Measurements from ENCODE around the gene RNASEH2B. TPM values are rescaled to one million over a fixed set of nuclear protein-coding genes. Genes with fewer than 3 reads are reported as not detected.

The RNASEH2B gene
- total and polyA plus RNA-seq, 8 donors = 19.0 to 41.6 (median 23.3) TPM

DNA sequence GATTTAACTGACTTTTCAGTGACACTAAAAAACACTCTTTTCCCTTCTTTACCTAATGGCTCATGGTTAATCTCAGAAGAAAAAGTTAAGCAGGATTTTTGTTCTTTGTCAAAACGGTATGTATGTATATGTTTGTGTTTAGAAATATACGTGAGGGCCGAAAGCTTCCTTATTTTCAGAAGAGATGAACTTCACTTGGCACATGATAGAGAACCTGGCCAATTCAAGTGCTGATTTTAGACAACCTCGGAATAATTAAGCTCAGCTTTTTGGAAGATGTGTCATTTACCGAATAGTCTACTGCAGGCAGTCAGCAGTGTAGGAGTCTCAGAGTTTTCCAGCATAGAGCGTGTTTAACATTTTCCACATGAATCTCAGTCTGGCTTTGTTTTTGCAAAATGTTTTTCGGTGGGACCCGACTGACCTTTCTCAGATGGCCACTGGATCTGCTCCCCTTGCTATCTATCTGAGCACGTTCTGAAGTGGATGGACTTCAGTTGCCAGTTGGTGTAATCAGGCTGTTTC is 4.6 kb downstream of the RNASEH2B start:
- DNase-seq = no peak
- intact Hi-C loops (cut with DNase I) = no loop called here
- Histone ChIP-seq H3K4me3 (no peak overlapping the region), H3K4me1 (peaks cover 0 to 27% (median 25%) of the 10 kb centered on the region in 3 donors), H3K27me3 (no peaks in the 10 kb centered on the region), H3K36me3 (no peaks in the 10 kb centered on the region), H3K9me3 (no peaks in the 10 kb centered on the region), H3K27ac (no peak overlapping the region)
- TF ChIP-seq, protein P1, sequence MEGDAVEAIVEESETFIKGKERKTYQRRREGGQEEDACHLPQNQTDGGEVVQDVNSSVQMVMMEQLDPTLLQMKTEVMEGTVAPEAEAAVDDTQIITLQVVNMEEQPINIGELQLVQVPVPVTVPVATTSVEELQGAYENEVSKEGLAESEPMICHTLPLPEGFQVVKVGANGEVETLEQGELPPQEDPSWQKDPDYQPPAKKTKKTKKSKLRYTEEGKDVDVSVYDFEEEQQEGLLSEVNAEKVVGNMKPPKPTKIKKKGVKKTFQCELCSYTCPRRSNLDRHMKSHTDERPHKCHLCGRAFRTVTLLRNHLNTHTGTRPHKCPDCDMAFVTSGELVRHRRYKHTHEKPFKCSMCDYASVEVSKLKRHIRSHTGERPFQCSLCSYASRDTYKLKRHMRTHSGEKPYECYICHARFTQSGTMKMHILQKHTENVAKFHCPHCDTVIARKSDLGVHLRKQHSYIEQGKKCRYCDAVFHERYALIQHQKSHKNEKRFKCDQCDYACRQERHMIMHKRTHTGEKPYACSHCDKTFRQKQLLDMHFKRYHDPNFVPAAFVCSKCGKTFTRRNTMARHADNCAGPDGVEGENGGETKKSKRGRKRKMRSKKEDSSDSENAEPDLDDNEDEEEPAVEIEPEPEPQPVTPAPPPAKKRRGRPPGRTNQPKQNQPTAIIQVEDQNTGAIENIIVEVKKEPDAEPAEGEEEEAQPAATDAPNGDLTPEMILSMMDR (IDR thresholded peaks at IDR 0.05) = no peak
- FAIRE-seq = no peak
- WGBS, 2 donors = 79 to 91% methylated on average over 9 of the region's 9 CpGs
- no peak for ATAC-seq

DNA sequence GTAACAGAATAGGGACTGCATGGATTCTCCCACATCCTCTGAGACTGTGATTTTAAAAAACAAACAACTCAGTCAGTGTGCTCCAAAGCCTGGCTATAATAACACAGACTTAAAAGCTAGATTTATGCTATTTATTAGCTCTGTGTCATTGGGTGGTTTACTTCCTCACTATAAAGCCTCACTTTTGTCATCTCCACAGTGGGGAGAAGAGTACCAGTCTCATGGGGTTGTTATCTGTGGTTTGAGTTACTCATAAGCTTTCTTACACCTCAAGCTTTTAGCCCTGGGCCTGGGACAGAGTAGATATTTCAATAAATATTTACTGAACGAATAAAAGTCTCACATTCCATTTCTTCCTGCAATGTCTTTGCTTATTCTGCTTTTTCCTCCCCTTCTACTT is 5.3 kb downstream of the RNASEH2B start:
- no peak for DNase-seq
- TF ChIP-seq, protein P1 (IDR thresholded peaks at IDR 0.05) = no peak
- FAIRE-seq = no peak
- peaks cover 0 to 27% (median 25%) of the 10 kb centered on the region in 3 donors for H3K4me1 ChIP-seq
- H3K9me3 ChIP-seq = no peaks in the 10 kb centered on the region
- 36 to 56% methylated on average over 1 of the region's 1 CpG for WGBS, 2 donors
- intact Hi-C loops (cut with DNase I) = no loop called here
- H3K27me3 ChIP-seq = no peaks in the 10 kb centered on the region
- no peak overlapping the region for H3K4me3 ChIP-seq
- H3K27ac ChIP-seq = no peak overlapping the region
- H3K36me3 ChIP-seq = no peaks in the 10 kb centered on the region
- no peak for ATAC-seq

DNA sequence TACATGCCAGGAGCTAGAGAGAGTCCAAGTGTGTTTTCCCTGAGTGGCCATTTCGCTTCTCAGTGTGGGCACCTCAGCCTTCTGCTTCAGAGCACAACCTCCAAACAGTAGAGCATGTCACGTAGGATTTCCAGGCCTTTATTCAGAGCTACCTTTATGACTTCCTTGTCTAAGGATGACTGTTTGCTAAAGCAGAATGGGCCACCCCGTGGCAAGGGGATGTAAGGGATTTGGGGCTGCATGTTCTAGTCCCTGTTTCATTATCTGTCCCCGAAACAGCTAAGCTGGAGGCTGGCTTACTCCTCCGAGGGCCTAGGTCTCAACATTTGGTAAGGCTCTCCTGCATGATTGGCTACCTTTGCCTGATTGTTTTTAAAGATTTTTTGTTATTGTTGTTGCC is 6.0 kb downstream of the RNASEH2B start:
- intact Hi-C loops (cut with DNase I) = no loop called here

DNA sequence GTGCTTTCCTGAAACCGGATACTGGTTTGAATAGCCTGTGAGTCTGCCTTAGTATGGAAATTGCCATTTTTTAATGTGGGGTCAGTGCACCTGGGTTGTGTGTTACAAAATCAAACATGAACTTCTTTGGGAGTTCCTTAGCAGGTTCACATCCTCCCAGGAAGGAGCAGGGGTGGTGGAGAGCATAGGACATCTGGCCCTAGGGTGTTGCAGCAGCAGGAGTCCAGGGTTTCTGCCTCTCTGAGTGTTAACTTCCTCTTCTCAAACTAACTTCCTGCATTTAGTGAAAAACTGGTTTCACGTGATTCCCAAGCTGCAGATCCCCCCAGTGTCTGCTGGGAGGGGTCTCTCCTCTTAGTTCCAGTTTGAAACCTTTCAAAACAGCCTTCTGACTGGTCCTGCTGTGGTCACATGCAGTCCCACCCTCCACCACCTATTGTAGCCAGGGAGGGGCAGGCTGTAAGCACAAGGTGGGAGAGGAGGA is 7.2 kb downstream of the RNASEH2B start:
- Histone ChIP-seq H3K4me1 (peaks cover 0 to 17% (median 13%) of the 10 kb centered on the region in 3 donors), H3K27me3 (no peaks in the 10 kb centered on the region), H3K27ac (peak overlapping the region in 2 of 4 donors; percentile 10 to 25), H3K4me3 (no peak overlapping the region), H3K9me3 (no peaks in the 10 kb centered on the region), H3K36me3 (no peaks in the 10 kb centered on the region)
- WGBS, 2 donors = 52 to 62% methylated on average over 2 of the region's 2 CpGs
- ATAC-seq (peak in 3 of 4 donors; percentile 29 to 52 (median 52)), FAIRE-seq (no peak), DNase-seq (no peak)
- intact Hi-C loops (cut with DNase I) = no loop called here
- TF ChIP-seq, protein P1 (IDR thresholded peaks at IDR 0.05) = no peak

More for the DNA sequence above, 6.0 kb downstream of the RNASEH2B start:
- H3K9me3 ChIP-seq = no peaks in the 10 kb centered on the region
- FAIRE-seq = no peak
- ATAC-seq = no peak
- WGBS, 2 donors = 86% methylated on average over 5 of the region's 5 CpGs
- H3K4me3 ChIP-seq = no peak overlapping the region
- peaks cover 0 to 27% (median 24%) of the 10 kb centered on the region in 3 donors for H3K4me1 ChIP-seq
- TF ChIP-seq, protein P1 (IDR thresholded peaks at IDR 0.05) = no peak
- no peak overlapping the region for H3K27ac ChIP-seq
- no peak for DNase-seq
- no peaks in the 10 kb centered on the region for H3K27me3 ChIP-seq
- no peaks in the 10 kb centered on the region for H3K36me3 ChIP-seq

DNA sequence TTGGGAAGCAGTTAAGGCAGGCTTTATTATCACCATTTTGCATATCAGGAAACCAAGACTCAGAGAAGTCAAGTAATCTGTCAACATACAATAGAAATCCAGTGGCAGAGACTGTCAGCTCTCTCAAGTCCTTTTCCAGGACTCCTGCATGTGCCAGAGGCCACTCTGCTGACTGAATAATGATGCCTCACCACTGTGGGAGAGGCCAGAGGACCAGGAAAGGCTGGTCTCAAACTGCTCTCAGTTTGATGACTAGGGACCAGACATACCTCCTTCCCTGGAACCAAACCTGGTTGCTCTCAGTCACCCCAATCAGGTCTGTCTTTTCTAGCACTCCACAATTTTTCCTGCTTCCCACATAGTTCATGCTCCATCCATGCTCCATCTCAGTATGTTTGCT is 8.0 kb downstream of the RNASEH2B start:
- H3K9me3 ChIP-seq = no peaks in the 10 kb centered on the region
- intact Hi-C loops (cut with DNase I) = no loop called here
- ATAC-seq (no peak), FAIRE-seq (no peak), DNase-seq (no peak)
- peaks cover 0 to 11% (median 7%) of the 10 kb centered on the region in 3 donors for H3K4me1 ChIP-seq
- no peak overlapping the region for H3K4me3 ChIP-seq
- no peaks in the 10 kb centered on the region for H3K36me3 ChIP-seq
- H3K27ac ChIP-seq = peak overlapping the region in 1 of 4 donors; percentile 25
- TF ChIP-seq, protein P1 (IDR thresholded peaks at IDR 0.05) = no peak
- H3K27me3 ChIP-seq = no peaks in the 10 kb centered on the region

Measured in pancreas (tissue), 10 donors.